ENCODE data around the gene ARFGAP2. TPM values are rescaled to one million over a fixed set of nuclear protein-coding genes. Genes with fewer than 3 reads are reported as not detected.

Gene ARFGAP2
- total and polyA plus RNA-seq, 2 of the 8 experiments (the other 6 are each of a cell fraction or from before 2014, with no cell fraction given): 50.2 to 64.0 TPM

DNA sequence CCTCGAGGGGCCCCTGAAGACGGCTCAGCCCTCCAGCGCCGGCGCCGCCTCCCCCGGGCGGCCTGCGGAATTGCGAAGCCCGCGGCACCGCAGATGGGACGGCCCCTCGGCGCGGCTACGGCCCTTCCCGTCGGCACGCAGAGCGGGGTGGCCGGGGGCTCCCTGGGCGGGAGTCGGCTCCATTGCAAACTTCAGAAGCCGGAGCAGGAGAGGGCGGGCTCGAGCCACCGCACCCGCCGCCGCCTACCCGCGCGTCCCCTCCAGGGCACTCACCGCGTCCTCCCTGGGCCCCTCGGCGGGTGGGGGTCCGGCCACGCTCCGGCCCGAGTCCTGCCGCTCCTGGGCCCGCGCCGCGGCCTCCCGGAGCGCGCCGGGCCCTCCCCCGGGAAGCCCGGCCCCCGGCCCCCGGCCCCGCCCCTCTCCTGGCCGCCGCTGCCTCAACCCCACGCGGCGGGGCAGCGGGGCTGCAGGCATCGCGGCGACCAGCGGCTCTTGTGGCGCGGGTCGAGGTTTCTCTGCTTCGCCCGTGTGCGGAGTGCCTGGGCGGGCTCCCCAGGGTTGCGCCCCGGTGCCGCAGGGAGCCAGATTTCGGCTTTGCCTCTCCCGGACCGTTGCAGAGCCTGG, 9.5 kb upstream of the ARFGAP2 start, which contains the start of gene PACSIN3:
TSS of gene PACSIN3 (minus strand) at position 359 of the 624 bp plus-strand sequence. CDS start 3,707 bp downstream, outside the sequence.
- Histone ChIP-seq H4K20me1 (replicated peaks in 1 of 2; ENCODE audit: control insufficient read depth in 1 of 2, insufficient read depth in 2 of 2, low read length in 2 of 2) (peaks cover 0 to 4% of the 10 kb centered on the region in 2 experiments), H2BK15ac (ENCODE audit: low read length) (no peak within 1 kb of the TSS), H3K4me1 (replicated peaks in 1 of 4; ENCODE audit: control insufficient read depth in 3 of 4, insufficient read depth in 4 of 4, low read length in 3 of 4) (peaks cover 0 to 8% (median 6%) of the 10 kb centered on the region in 4 experiments; a peak in 5 of 7 replicates), H3K4ac (replicated peaks; ENCODE audit: insufficient read length, low read depth, low read length) (peak within 1 kb of the TSS; percentile 99), H3K79me1 (ENCODE audit: low read depth, low read length) (peaks cover 3% of the 10 kb centered on the region; the same call in 1 of the 2 replicates), H4K5ac (ENCODE audit: insufficient read length, low read depth, low read length) (peak within 1 kb of the TSS; percentile 98), H3K14ac (ENCODE audit: insufficient read length) (no peak within 1 kb of the TSS), H2AK5ac (ENCODE audit: low read depth, low read length) (no peak within 1 kb of the TSS), H2AFZ (ENCODE audit: low read length) (no peak within 1 kb of the TSS), H2BK120ac (replicated peaks; ENCODE audit: low read depth, low read length) (no peak within 1 kb of the TSS), H3K79me2 (ENCODE audit: control insufficient read depth in 1 of 2, insufficient read depth in 2 of 2, low read length in 2 of 2) (peaks cover 0 to 16% of the 10 kb centered on the region in 2 experiments; a peak in 3 of 4 replicates), H3K18ac (ENCODE audit: extremely low read depth, low read length) (peak within 1 kb of the TSS; percentile 97), H3K9ac (replicated peaks in 1 of 4; ENCODE audit: extremely low read depth in 1 of 4, low read depth in 3 of 4, low read length in 3 of 4) (peak within 1 kb of the TSS; percentile 75 to 93 (median 89)), H2BK12ac (ENCODE audit: low read depth, low read length) (0 out of 2 replicates have a peak within 1 kb of the TSS, but pooled peaks have one; percentile 23), H2BK20ac (ENCODE audit: low read length) (no peak within 1 kb of the TSS), H3K27ac (ENCODE audit: low read depth, low read length) (peak within 1 kb of the TSS; percentile 81), H3K9me3 (ENCODE audit: insufficient read depth in 2 of 2, low read depth in 1 of 2, low read length in 1 of 2) (no peaks in the 10 kb centered on the region), H3K4me2 (ENCODE audit: insufficient read depth in 1 of 2, low read depth in 2 of 2, low read length in 2 of 2) (peak within 1 kb of the TSS; percentile 66 to 82), H3K27me3 (replicated peaks in 1 of 4; ENCODE audit: control insufficient read depth in 3 of 4, extremely low read depth in 1 of 4, insufficient read depth in 3 of 4, low read length in 3 of 4) (peaks cover 0 to 6% (median 0%) of the 10 kb centered on the region in 4 experiments; a peak in 3 of 7 replicates), H3K56ac (replicated peaks; ENCODE audit: insufficient read length, low read depth, low read length) (peak within 1 kb of the TSS; percentile 90), H3K23me2 (ENCODE audit: low read depth, low read length) (peaks cover 12% of the 10 kb centered on the region; the same call in 1 of the 2 replicates), H2BK5ac (ENCODE audit: low read depth, low read length) (peak within 1 kb of the TSS; percentile 91; the same call in 1 of the 2 replicates), H4K8ac (ENCODE audit: extremely low read depth, insufficient read depth, low read length) (peak within 1 kb of the TSS; percentile 95), H3K23ac (ENCODE audit: insufficient read length) (no peak within 1 kb of the TSS), H3K4me3 (ENCODE audit: extremely low read depth in 1 of 4, insufficient read depth in 2 of 4, low read depth in 3 of 4, low read length in 4 of 4) (peak within 1 kb of the TSS; percentile 62 to 92 (median 82)), H3K36me3 (ENCODE audit: control insufficient read depth in 2 of 4, insufficient read depth in 4 of 4, low read length in 3 of 4) (peaks cover 2 to 3% (median 3%) of the 10 kb centered on the region in 4 experiments; a peak in 3 of 8 replicates), H4K91ac (replicated peaks; ENCODE audit: insufficient read length, low read length) (peak within 1 kb of the TSS; percentile 93)
- WGBS, 2 experiments (ENCODE audit: extremely low coverage in 1 of 2, insufficient coverage in 1 of 2, insufficient read length in 1 of 2, insufficient replicate concordance in 2 of 2, low coverage in 1 of 2, low lambda C conversion rate in 2 of 2, missing lambda C conversion rate in 1 of 2): 0% methylated on average over 13 of the region's 80 CpGs; no CpG with 5 or more reads in 1 of the 2 experiments
- ChIA-PET POLR2A (ENCODE audit: partially characterized antibody) (interaction anchor here (1.3 to 3.9 kb wide), 18 partner anchors 8 to 274 kb away, joined by 3 to 49 read pairs (median 11); partner anchors contain the start of genes ACP2, ARFGAP2, DDB2 and NR1H3), CTCF (ENCODE audit: partially characterized antibody) (interaction anchor here (0.7 to 16.6 kb wide), 7 partner anchors 8 to 169 kb away, joined by 3 to 247 read pairs (median 6); partner anchors contain the start of genes ARFGAP2 and DDB2)
- DNase-seq (ENCODE audit: low read depth in 1 of 2, low spot score in 2 of 2) (peak in 1 of 2 experiments; percentile 81), FAIRE-seq (no peak)
- TF ChIP-seq RBBP5 (IDR thresholded peaks at IDR 0.05; ENCODE audit: borderline replicate concordance, low read depth, low read length) (peak; percentile 46; the same call in 1 of the 2 replicates), SIN3A (conservative IDR thresholded peaks at IDR 0.05 in 1 of 2, IDR thresholded peaks at IDR 0.05 in 1 of 2; ENCODE audit: low read depth in 1 of 2, low read length in 2 of 2) (no peak), SAP30 (IDR thresholded peaks at IDR 0.05; ENCODE audit: insufficient read depth, insufficient replicate concordance, low read length) (no peak), EP300 (IDR thresholded peaks at IDR 0.05; ENCODE audit: borderline replicate concordance in 1 of 2, low read depth in 2 of 2, low read length in 2 of 2) (no peak), POLR2AphosphoS5 (IDR thresholded peaks at IDR 0.05; ENCODE audit: low read depth, low read length) (peak; percentile 41; the same call in 1 of the 2 replicates), PHF8 (conservative IDR thresholded peaks at IDR 0.05; ENCODE audit: low read depth, low read length) (peak; percentile 41), MAX (IDR thresholded peaks at IDR 0.05) (no peak; the same call in 1 of the 2 replicates), POLR2A (IDR thresholded peaks at IDR 0.05; ENCODE audit: control extremely low read depth in 1 of 2, low read depth in 2 of 2, low read length in 2 of 2) (peak in 1 of 2 experiments; percentile 58; a peak in 2 of 3 replicates), CBX8 (IDR thresholded peaks at IDR 0.05; ENCODE audit: borderline replicate concordance, low read depth, low read length) (no peak), RFX5 (IDR thresholded peaks at IDR 0.05; ENCODE audit: borderline replicate concordance, low read depth, low read length) (no peak)
